ENCODE measurements around the gene GSE1. TPM values are rescaled to one million over a fixed set of nuclear protein-coding genes. Genes with fewer than 3 reads are reported as not detected.

GSE1 gene
- polyA plus RNA-seq, 3 donors from 2014 or later, result 0.15 to 9.4 (median 2.9) TPM

DNA sequence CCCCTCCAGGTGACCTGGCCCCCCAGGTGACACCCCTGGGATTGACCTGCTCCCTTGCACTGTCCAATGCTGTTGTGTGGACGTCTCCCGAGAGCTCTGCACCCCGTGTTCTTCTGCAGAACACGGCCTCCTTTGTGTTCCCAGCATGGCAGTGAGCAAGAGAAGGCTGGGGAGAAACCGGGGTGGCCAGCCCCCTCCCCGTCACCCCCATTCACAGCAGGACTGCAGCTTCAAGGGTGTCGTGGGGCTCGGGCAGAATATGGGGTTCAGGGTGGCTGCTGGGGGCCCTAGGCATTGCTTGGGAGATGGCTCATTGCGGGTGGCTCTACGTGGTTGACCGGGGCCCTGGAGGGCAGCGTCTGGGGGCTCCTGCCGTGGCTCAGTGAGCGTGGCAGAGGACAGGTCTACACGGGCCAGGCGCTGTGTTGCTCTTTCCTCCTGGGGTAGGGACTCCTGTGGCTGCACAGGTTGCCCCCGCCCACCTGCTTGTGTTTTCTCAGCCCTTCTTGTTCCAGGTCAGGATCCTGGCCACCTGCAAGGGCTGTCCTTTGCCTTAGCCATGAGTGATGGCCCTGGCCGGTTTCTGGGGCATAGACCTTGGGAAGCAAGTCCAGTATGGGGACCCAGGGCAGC is 12.5 kb downstream of the GSE1 start:
- DNase-seq, result no peak
- H3K9me3 Mint-ChIP-seq, result peaks cover 0 to 5% (median under 1%) of the 10 kb centered on the region in 6 donors
- peak overlapping the region in 2 of 6 donors; percentile 11 to 16 for H3K27ac Mint-ChIP-seq
- peaks cover 6 to 15% (median 10%) of the 10 kb centered on the region in 3 donors for H3K27me3 Mint-ChIP-seq (ENCODE audit: low read depth in 3 of 3)
- H3K4me3 Mint-ChIP-seq, result no peak overlapping the region
- H3K4me1 Mint-ChIP-seq, result peaks cover 81 to 86% of the 10 kb centered on the region in 2 donors
- peaks cover 3 to 8% (median 6%) of the 10 kb centered on the region in 3 donors for H3K36me3 Mint-ChIP-seq

DNA sequence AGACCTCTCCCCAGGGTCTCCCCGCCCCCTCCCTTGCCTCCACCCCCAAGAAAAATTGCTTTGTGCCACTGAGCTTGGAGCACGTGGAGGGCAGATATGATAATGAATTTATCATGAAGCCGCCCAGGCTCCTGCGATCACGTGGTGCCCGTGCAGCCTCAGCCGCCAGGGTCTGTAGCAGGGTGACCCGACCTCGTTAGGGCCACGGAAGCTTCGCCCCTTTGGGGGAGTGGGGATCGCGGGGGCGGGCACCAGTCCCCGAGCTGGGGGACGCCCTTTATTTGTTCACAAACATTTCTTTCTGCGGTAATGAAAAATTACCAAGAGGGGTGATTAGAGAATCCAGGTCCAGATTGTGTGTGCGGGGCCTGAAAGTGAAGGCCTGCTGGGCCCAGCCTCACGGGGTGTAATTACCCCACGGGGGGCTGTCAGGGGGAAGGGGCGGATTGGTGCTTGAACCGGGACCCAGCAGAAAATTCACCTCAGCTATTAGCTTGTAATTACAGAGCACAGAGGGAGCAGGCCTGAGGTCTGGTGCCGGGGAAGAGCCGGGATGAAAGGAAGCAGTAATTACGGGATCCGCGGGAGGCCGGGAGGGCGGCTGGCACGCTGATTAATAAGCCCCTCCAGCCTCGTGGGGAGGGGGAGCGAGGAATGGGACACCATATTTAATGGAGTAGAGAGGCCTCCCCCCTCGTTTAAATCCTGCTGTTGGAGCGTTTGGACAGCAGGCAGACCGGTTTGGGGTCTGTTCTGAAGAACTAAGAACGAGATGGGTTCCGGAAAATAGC is 13.3 kb downstream of the GSE1 start:
- no peak for DNase-seq
- Mint-ChIP-seq H3K4me1 (peaks cover 78 to 85% of the 10 kb centered on the region in 2 donors), H3K4me3 (peak overlapping the region; percentile 27 to 63 (median 46)), H3K27me3 (ENCODE audit: low read depth in 3 of 3) (peaks cover 6 to 15% (median 10%) of the 10 kb centered on the region in 3 donors), H3K27ac (peak overlapping the region in 3 of 6 donors; percentile 70 to 85 (median 80)), H3K36me3 (peaks cover 3 to 8% (median 6%) of the 10 kb centered on the region in 3 donors), H3K9me3 (peaks cover 0 to 5% (median under 1%) of the 10 kb centered on the region in 6 donors)

DNA sequence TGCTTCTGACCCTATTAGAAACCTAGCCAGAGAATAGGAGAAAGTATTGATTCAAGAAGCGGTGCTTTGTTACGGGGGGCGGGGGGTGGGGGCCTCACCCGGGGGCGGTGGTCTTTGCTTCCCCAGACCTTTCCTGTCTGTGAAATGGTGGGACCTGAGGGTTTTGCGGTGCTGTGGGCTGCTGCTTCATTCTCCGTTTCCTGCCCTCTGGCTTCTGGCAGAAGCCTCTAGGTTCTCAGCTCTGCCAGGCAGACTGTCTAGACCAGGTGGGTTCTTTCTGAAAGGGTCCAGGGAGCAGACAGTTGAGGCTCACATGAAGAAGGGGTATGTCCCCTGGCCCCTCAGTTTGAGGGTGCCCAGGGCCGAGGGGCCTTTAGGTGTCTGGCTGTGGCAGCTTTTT is 14.0 kb downstream of the GSE1 start:
- Mint-ChIP-seq H3K4me3 (peak overlapping the region; percentile 33 to 77 (median 45)), H3K27me3 (ENCODE audit: low read depth in 3 of 3) (peaks cover 3 to 15% (median 10%) of the 10 kb centered on the region in 3 donors), H3K4me1 (peaks cover 72 to 82% of the 10 kb centered on the region in 2 donors), H3K9me3 (peaks cover 0 to 5% (median under 1%) of the 10 kb centered on the region in 6 donors), H3K27ac (peak overlapping the region; percentile 14 to 90 (median 75)), H3K36me3 (peaks cover 3 to 8% (median 6%) of the 10 kb centered on the region in 3 donors)
- DNase-seq, result peak in 2 of 3 donors; percentile 41 to 48

DNA sequence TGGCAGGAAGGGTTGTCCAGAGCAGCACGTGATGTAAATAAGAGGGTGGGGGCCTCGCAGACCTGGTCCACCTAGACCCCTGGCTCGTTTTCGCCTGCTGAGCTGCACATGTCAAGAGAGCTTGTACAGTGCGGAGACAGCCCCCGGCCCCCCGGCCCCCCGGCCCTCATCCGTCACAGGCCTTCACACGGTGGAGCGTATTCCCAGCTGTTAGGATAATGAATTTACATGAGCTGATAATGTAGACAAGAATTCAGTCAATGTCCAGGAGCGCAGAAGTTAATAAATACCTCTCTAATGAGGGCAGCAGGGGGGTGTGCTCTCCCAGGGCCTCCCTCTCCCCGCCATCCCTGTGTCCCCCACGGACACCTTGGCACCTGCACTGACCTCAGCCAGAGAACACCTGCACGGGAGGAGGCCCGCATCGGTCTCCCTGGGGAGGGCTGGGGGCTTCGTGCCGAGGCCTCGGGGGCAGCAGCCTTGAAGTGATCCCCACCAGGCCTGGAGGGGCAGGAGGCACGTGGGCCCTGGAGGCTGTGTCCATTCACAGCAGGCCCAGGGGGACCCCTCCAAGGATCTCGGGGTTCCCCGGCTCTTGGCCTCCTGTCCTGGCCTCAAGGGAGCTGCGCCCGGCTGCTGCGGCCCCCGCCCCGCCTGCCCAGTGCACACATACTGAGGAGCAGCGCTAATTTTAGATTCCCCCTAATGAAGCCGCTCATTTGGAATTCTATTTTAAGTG is 14.6 kb downstream of the GSE1 start:
- H3K27ac Mint-ChIP-seq, result peak overlapping the region in 5 of 6 donors; percentile 14 to 90 (median 80)
- H3K27me3 Mint-ChIP-seq (ENCODE audit: low read depth in 3 of 3), result peaks cover 2 to 15% (median 10%) of the 10 kb centered on the region in 3 donors
- peaks cover 0 to 5% (median under 1%) of the 10 kb centered on the region in 6 donors for H3K9me3 Mint-ChIP-seq
- no peak for DNase-seq
- peak overlapping the region in 4 of 5 donors; percentile 33 to 77 (median 52) for H3K4me3 Mint-ChIP-seq
- peaks cover 70 to 80% of the 10 kb centered on the region in 2 donors for H3K4me1 Mint-ChIP-seq
- peaks cover 3 to 8% (median 6%) of the 10 kb centered on the region in 3 donors for H3K36me3 Mint-ChIP-seq

DNA sequence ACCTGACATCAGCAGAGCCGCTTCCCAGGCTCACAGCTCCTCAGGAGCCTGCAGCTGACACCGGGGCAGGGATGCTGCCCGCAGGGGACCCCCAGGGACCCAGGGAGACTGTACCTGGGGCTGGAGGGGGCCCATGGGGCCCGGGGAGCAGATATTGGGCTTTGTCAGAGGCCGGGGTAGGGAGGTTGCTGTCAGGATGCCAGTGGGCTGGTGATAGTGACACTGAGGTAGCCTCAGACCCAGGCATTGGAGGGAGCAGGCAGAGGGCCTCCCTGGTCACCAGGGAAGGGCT is 15.1 kb downstream of the GSE1 start:
- no peak overlapping the region for H3K4me3 Mint-ChIP-seq
- DNase-seq, result no peak

DNA sequence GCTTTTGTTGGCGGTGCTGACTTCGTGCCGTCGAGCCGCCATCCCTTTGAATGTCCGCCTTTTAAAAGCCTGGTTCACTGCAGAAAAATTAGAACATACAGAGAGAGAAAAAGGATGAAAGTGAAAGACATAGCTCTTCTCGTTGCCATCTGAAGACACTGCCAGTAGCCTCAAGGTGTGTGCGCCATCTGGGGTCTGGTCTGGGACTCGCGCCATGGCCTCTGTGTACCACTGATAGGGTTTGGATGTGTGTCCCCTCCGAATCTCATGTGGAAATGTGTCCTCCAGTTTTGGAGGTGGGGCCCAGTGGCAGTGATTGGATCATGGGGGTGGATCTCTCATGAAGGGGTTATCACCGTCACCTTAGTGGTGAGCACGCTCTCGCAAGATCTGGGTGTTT is 15.5 kb downstream of the GSE1 start:
- DNase-seq, result no peak
- peak overlapping the region in 4 of 5 donors; percentile 27 to 54 (median 46) for H3K4me3 Mint-ChIP-seq
- H3K4me1 Mint-ChIP-seq, result peaks cover 60 to 74% of the 10 kb centered on the region in 2 donors
- H3K27ac Mint-ChIP-seq, result peak overlapping the region; percentile 30 to 83 (median 78)
- H3K9me3 Mint-ChIP-seq, result peaks cover 0 to 5% (median under 1%) of the 10 kb centered on the region in 6 donors
- peaks cover 3 to 8% (median 6%) of the 10 kb centered on the region in 3 donors for H3K36me3 Mint-ChIP-seq
- peaks cover 2 to 17% (median 8%) of the 10 kb centered on the region in 3 donors for H3K27me3 Mint-ChIP-seq (ENCODE audit: low read depth in 3 of 3)

More for the DNA sequence above, 15.1 kb downstream of the GSE1 start:
- Mint-ChIP-seq H3K9me3 (peaks cover 0 to 5% (median under 1%) of the 10 kb centered on the region in 6 donors), H3K27me3 (ENCODE audit: low read depth in 3 of 3) (peaks cover 2 to 17% (median 10%) of the 10 kb centered on the region in 3 donors), H3K27ac (peak overlapping the region in 1 of 6 donors; percentile 83), H3K36me3 (peaks cover 3 to 8% (median 6%) of the 10 kb centered on the region in 3 donors), H3K4me1 (peaks cover 65 to 75% of the 10 kb centered on the region in 2 donors)

DNA sequence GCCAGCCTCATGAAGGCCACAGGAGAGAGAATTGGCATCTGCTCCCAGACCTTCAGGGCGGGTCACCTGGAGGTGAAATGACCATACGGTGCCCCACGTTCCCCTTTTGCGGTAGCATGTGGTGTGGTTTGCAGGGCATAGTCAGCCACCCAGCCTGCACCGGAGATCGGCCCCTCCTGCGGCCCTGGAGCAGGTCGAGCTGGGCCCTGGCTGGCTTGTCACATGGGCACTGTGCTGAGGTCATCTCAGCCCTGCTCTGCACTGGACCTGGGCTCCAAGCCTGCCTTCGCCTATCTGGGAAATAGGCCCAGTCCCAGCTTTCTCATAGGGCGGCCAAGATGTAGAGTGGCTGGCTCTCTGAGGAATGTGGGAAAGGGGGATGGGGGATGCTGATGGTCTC is 16.2 kb downstream of the GSE1 start:
- Mint-ChIP-seq H3K27me3 (ENCODE audit: low read depth in 3 of 3) (peaks cover 2 to 16% (median 8%) of the 10 kb centered on the region in 3 donors), H3K27ac (peak overlapping the region in 4 of 6 donors; percentile 34 to 83 (median 72)), H3K9me3 (peaks cover 0 to 5% (median under 1%) of the 10 kb centered on the region in 6 donors), H3K4me3 (peak overlapping the region in 2 of 5 donors; percentile 27 to 54), H3K36me3 (peaks cover 3 to 8% (median 6%) of the 10 kb centered on the region in 3 donors), H3K4me1 (peaks cover 59 to 72% of the 10 kb centered on the region in 2 donors)
- no peak for DNase-seq

DNA sequence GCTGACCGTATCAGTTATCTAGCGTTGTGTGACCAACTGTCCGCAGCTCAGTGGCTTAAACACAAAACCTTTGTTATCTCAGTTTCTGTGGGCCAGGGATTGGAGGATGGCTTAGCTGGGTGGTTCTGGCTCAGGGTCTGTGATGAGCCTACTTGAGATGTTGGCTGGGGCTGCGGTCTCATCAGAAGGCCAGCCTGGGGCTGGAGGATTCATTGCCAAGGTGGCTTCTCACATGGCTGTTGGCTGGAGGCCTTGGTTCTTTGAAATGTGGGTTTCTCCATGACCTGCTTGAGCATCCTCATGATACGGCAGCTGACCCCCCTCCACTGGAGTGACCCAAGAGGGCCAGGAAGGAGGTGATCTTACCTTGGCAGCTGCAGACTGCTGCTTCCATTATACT is 16.7 kb downstream of the GSE1 start:
- peaks cover 2 to 16% (median 8%) of the 10 kb centered on the region in 3 donors for H3K27me3 Mint-ChIP-seq (ENCODE audit: low read depth in 3 of 3)
- H3K27ac Mint-ChIP-seq, result peak overlapping the region in 4 of 6 donors; percentile 31 to 79 (median 50)
- peaks cover 3 to 8% (median 6%) of the 10 kb centered on the region in 3 donors for H3K36me3 Mint-ChIP-seq
- H3K4me1 Mint-ChIP-seq, result peaks cover 59 to 69% of the 10 kb centered on the region in 2 donors
- H3K9me3 Mint-ChIP-seq, result peaks cover 0 to 5% (median under 1%) of the 10 kb centered on the region in 6 donors
- peak overlapping the region in 2 of 5 donors; percentile 17 to 54 for H3K4me3 Mint-ChIP-seq
- no peak for DNase-seq

DNA sequence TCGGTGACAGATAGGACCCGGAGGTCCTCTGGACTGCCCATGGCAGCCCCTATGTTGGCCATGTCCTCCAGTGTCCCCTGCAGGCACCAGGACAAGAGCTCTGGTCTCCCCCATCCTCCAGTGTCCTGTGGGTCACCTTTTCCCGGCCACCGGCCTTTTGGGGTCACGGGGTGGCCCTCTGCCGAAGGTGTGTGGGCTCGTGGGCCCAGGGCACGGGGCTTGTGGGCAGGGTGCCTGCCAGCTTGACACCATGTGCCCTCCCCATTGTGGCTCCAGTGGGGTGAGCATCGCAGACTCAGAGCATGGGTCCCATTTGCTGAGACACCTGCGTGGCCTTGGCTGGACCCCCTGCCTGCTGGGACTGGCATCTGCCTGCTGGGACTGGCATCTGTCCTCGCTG is 18.1 kb downstream of the GSE1 start:
- H3K27ac Mint-ChIP-seq, result peak overlapping the region in 1 of 6 donors; percentile 16
- H3K36me3 Mint-ChIP-seq, result peaks cover 3 to 8% (median 6%) of the 10 kb centered on the region in 3 donors
- peaks cover 48 to 64% of the 10 kb centered on the region in 2 donors for H3K4me1 Mint-ChIP-seq
- no peak for DNase-seq
- peaks cover 0 to 5% (median under 1%) of the 10 kb centered on the region in 6 donors for H3K9me3 Mint-ChIP-seq
- peaks cover 2 to 14% (median 10%) of the 10 kb centered on the region in 3 donors for H3K27me3 Mint-ChIP-seq (ENCODE audit: low read depth in 3 of 3)
- H3K4me3 Mint-ChIP-seq, result no peak overlapping the region

DNA sequence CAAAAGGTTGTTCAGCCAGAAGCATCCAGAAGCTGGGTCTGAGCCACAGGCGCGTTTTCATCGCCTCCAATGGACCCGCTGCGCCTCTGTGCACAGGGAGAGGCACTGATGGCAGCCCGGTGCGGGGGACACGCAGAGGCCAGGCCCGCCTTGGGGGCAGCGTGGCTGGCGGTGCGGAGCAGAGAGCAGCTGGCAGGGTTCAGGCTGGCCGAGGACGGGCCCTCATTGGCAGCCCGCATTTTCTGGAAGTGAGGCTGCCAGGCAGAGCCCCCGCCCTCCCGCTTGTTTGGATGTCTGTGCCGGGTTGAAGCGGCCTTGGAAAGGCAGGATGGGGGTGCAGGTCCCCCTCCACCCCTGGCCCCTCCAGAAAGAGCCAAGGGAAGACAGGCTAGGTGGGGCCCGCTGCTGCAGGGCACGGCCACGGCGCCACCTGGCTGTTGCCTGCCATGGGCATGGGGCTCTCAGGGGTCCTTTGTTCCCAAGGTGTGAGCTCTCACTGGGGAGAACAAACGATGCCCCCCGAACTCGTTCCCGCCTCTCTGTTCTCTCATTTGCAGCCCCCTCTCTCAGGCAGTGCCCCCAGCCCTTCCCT is 18.8 kb downstream of the GSE1 start:
- no peak for DNase-seq
- peaks cover 3 to 8% (median 6%) of the 10 kb centered on the region in 3 donors for H3K36me3 Mint-ChIP-seq
- peaks cover 0 to 5% (median under 1%) of the 10 kb centered on the region in 6 donors for H3K9me3 Mint-ChIP-seq
- H3K27ac Mint-ChIP-seq, result peak overlapping the region in 3 of 6 donors; percentile 24 to 45 (median 39)
- peaks cover 41 to 59% of the 10 kb centered on the region in 2 donors for H3K4me1 Mint-ChIP-seq
- no peak overlapping the region for H3K4me3 Mint-ChIP-seq
- peaks cover 2 to 10% (median 9%) of the 10 kb centered on the region in 3 donors for H3K27me3 Mint-ChIP-seq (ENCODE audit: low read depth in 3 of 3)

DNA sequence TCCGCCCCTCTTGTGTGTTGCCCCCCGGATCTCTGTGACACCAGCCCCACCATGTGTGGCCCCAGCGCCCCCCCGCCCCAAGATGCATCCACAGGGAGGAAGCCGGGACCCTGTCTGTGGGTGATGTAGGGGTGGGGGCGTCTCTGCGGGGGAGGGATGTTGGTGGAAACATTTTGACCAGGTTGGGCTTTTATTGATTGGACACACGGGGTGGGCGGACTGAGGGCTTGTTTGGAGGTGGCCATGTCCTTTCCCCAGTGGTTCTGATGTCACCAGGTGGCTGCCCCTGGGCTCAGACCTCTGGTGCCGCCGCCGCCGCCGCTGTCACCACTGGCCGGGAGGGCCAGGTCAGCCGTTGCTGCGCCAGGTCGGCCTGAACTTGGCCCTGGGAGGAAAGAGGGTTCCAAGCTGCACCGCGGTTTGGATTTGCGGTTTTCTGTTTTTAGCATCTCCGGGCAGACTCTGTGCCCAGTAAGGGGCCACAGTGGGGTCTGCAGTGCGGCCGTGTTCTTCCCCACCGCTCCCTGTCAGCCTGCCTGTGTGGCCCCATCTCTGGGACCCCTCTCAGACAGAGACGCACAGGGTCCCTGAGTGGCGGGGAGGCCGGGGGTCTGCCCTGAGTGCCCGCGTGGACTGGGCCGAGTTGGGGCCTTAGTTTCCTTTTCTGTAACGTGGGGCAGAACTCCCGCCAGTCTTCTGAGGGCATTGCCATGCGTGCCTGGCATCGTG is 19.8 kb downstream of the GSE1 start:
- no peak for DNase-seq
- Mint-ChIP-seq H3K9me3 (peaks cover 0 to 5% (median 0%) of the 10 kb centered on the region in 6 donors), H3K27ac (peak overlapping the region in 1 of 6 donors; percentile 45), H3K36me3 (peaks cover 3 to 8% (median 6%) of the 10 kb centered on the region in 3 donors), H3K27me3 (ENCODE audit: low read depth in 3 of 3) (peaks cover 2 to 10% (median 4%) of the 10 kb centered on the region in 3 donors), H3K4me1 (peaks cover 34 to 56% of the 10 kb centered on the region in 2 donors), H3K4me3 (no peak overlapping the region)

DNA sequence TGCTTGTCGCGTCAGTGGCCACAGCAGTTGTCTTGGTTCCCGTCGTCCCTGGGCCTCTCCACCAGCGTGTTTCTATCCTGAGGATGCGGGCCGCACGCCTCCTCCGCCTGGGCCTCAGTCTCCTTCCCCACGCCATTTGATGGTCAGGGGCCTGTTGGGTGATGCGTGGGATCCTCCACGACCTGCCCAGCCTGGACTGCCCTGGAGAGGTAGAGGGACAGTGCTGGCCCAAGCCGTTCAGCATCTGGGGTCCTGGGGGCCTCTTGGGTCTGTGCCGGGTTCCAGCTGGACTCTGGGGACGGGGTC is 20.3 kb downstream of the GSE1 start:
- peaks cover 3 to 8% (median 6%) of the 10 kb centered on the region in 3 donors for H3K36me3 Mint-ChIP-seq
- peaks cover 0 to 5% (median 0%) of the 10 kb centered on the region in 6 donors for H3K9me3 Mint-ChIP-seq
- H3K4me3 Mint-ChIP-seq, result no peak overlapping the region
- H3K27ac Mint-ChIP-seq, result no peak overlapping the region
- no peak for DNase-seq
- H3K27me3 Mint-ChIP-seq (ENCODE audit: low read depth in 3 of 3), result peaks cover 2 to 10% (median 4%) of the 10 kb centered on the region in 3 donors
- H3K4me1 Mint-ChIP-seq, result peaks cover 32 to 52% of the 10 kb centered on the region in 2 donors
